ENCODE data around the gene TMEM258.

GRCh38 chr11:61816736-61817455 lies 24.5 kb upstream of the TMEM258 start, which contains the start of gene FADS1:
- TF ChIP-seq CTCF (IDR thresholded peaks at IDR 0.05): peak; percentile 30 to 46 (median 43)
- no peak for TF ChIP-seq POLR2A (IDR thresholded peaks at IDR 0.05)
